Measurements from ENCODE around the gene SVOPL. TPM values are rescaled to one million over a fixed set of nuclear protein-coding genes. Genes with fewer than 3 reads are reported as not detected.

SVOPL gene
- total RNA-seq, 2 experiments from 2014 or later, result not detected

GRCh38 chr7:138622841-138623240 lies 78.3 kb downstream of the SVOPL start:
- H3K27me3 Mint-ChIP-seq, result no peaks in the 10 kb centered on the region
- H3K36me3 Mint-ChIP-seq (ENCODE audit: low read depth), result no peaks in the 10 kb centered on the region
- no peak overlapping the region for H3K4me3 ChIP-seq (ENCODE audit: low read length)
- intact Hi-C loops (cut with DNase I, micrococcal nuclease), result loop anchor here in 1 of 2 experiments (10.0 kb wide), 1 partner anchor 132 kb away; no protein-coding TSS in a partner anchor
- DNase-seq (no peak), ATAC-seq (ENCODE audit: poor library complexity) (no peak)
- no peaks in the 10 kb centered on the region for H3K27me3 ChIP-seq (ENCODE audit: control insufficient read depth in 1 of 2, insufficient read depth in 2 of 2, low read length in 2 of 2)
- no peak overlapping the region for H3K27ac ChIP-seq (ENCODE audit: low read depth in 1 of 2, low read length in 2 of 2)
- H3K9me3 Mint-ChIP-seq, result no peaks in the 10 kb centered on the region
- H3K4me3 Mint-ChIP-seq, result no peak overlapping the region
- H3K9me3 ChIP-seq (ENCODE audit: control insufficient read depth in 1 of 2, insufficient read depth in 1 of 2, low read length in 2 of 2), result no peaks in the 10 kb centered on the region
- H3K4me1 ChIP-seq (ENCODE audit: insufficient read depth, low read length), result peaks cover 18% of the 10 kb centered on the region
- POLR2A ChIA-PET, result no interaction called here
- CTCF ChIA-PET, result no interaction called here
- H3K4me1 Mint-ChIP-seq (ENCODE audit: low read depth), result peaks cover 34% of the 10 kb centered on the region
- H3K36me3 ChIP-seq (ENCODE audit: insufficient read depth, low read length), result no peaks in the 10 kb centered on the region
- TF ChIP-seq CTCF (IDR thresholded peaks at IDR 0.05), result no peak
- no peak overlapping the region for H3K27ac Mint-ChIP-seq

GRCh38 chr7:138618933-138619332 lies 82.2 kb downstream of the SVOPL start:
- Mint-ChIP-seq H3K36me3 (ENCODE audit: low read depth) (no peaks in the 10 kb centered on the region), H3K4me3 (no peak overlapping the region), H3K4me1 (ENCODE audit: low read depth) (peaks cover 3% of the 10 kb centered on the region), H3K9me3 (no peaks in the 10 kb centered on the region), H3K27ac (no peak overlapping the region), H3K27me3 (no peaks in the 10 kb centered on the region)
- intact Hi-C loops (cut with DNase I, micrococcal nuclease), result no loop called here
- H3K4me1 ChIP-seq (ENCODE audit: insufficient read depth, low read length), result no peaks in the 10 kb centered on the region
- DNase-seq (no peak), ATAC-seq (ENCODE audit: poor library complexity) (no peak)
- H3K36me3 ChIP-seq (ENCODE audit: insufficient read depth, low read length), result no peaks in the 10 kb centered on the region
- H3K9me3 ChIP-seq (ENCODE audit: control insufficient read depth in 1 of 2, insufficient read depth in 1 of 2, low read length in 2 of 2), result no peaks in the 10 kb centered on the region
- CTCF ChIA-PET, result no interaction called here
- no peaks in the 10 kb centered on the region for H3K27me3 ChIP-seq (ENCODE audit: control insufficient read depth in 1 of 2, insufficient read depth in 2 of 2, low read length in 2 of 2)
- POLR2A ChIA-PET, result no interaction called here
- no peak overlapping the region for H3K4me3 ChIP-seq (ENCODE audit: low read length)
- no peak overlapping the region for H3K27ac ChIP-seq (ENCODE audit: low read depth in 1 of 2, low read length in 2 of 2)
- no peak for TF ChIP-seq CTCF (IDR thresholded peaks at IDR 0.05)

- Histone ChIP-seq H3K9me3 (ENCODE audit: control insufficient read depth in 1 of 2, insufficient read depth in 1 of 2, low read length in 2 of 2) (no peaks in the 10 kb centered on the region), H3K27me3 (ENCODE audit: control insufficient read depth in 1 of 2, insufficient read depth in 2 of 2, low read length in 2 of 2) (no peaks in the 10 kb centered on the region), H3K4me1 (ENCODE audit: insufficient read depth, low read length) (no peaks in the 10 kb centered on the region), H3K36me3 (ENCODE audit: insufficient read depth, low read length) (no peaks in the 10 kb centered on the region), H3K27ac (ENCODE audit: low read depth in 1 of 2, low read length in 2 of 2) (no peak overlapping the region), H3K4me3 (ENCODE audit: low read length) (no peak overlapping the region)
- CTCF ChIA-PET, result no interaction called here
- Mint-ChIP-seq H3K36me3 (ENCODE audit: low read depth) (no peaks in the 10 kb centered on the region), H3K9me3 (no peaks in the 10 kb centered on the region), H3K27me3 (no peaks in the 10 kb centered on the region), H3K27ac (no peak overlapping the region), H3K4me3 (no peak overlapping the region), H3K4me1 (ENCODE audit: low read depth) (peaks cover 6% of the 10 kb centered on the region)
- intact Hi-C loops (cut with DNase I, micrococcal nuclease), result no loop called here
- no peak for DNase-seq
- POLR2A ChIA-PET, result no interaction called here
- ATAC-seq (ENCODE audit: poor library complexity), result no peak
- TF ChIP-seq CTCF (IDR thresholded peaks at IDR 0.05), result no peak
Observed at GRCh38 chr7:138618506-138618905, 82.7 kb downstream of the SVOPL start.

Data from CD4-positive, alpha-beta T cell (primary cell).